HepG2 (cell line): ENCODE measurements around the gene ZFHX3. TPM values are rescaled to one million over a fixed set of nuclear protein-coding genes. Genes with fewer than 3 reads are reported as not detected.

Source experiments
- ATAC-seq: fragments of 200-7000 bp; cut with Tn5 transposase; 3 replicates; pipeline ENCODE4 v1.9.1; 2020; ENCODE audit warnings: mild to moderate bottlenecking, moderate library complexity
- BruUV-seq: library from RNA; stranded (reverse); fragments of 400-500 nt; replicated peaks from 2 replicates; lab custom pipeline; 2021; lab: Mats Ljungman, UMichigan
- CTCF ChIA-PET: fragments of 300-600 bp; formaldehyde crosslinking; extraction: SDS; loops from one replicate; lab custom pipeline; 2021; ENCODE audit warnings: low total read pairs, inconsistent platforms, low intra/inter-chr PET ratio; lab: Yijun Ruan, JAX
- POLR2A ChIA-PET: fragments of 350-600 bp; sonication (Branson Sonifier 250); formaldehyde crosslinking; loops from one replicate; lab custom pipeline; 2020; ENCODE audit warnings: antibody characterized with exemption, inconsistent platforms; lab: Yijun Ruan, JAX
- DNase-seq: peaks from one replicate; pipeline ENCODE4 v3.0.0-alpha.2; 2015; ENCODE audit warnings: low spot score
- FAIRE-seq: peaks from 3 replicates; lab custom pipeline; 2011; peaks lifted over from hg19 to GRCh38; lab: Jason Lieb, UNC
- H2AFZ ChIP-seq: one replicate; pipeline ENCODE4 v1.6.1; 2011; ENCODE audit warnings: low read length, inconsistent platforms
- H3K27ac ChIP-seq: fragments of 300-600 bp; 3 replicates; pipeline ENCODE4 v1.8.0; 2011; ENCODE audit warnings: mixed run types, mild to moderate bottlenecking, mixed read lengths, low read length, inconsistent platforms; ENCODE audit not compliant: insufficient read depth; ENCODE audit errors: extremely low read length
- H3K27me3 ChIP-seq, 2 experiments: fragments of 200-600 bp in 1 of 2; 2 replicates in 1 of 2; 3 replicates in 1 of 2; pipeline versions ENCODE4 v1.6.0 to v1.8.0; 2011; ENCODE audit warnings: low read length in 2 of 2, mild to moderate bottlenecking in 2 of 2, moderate library complexity in 2 of 2, inconsistent platforms in 1 of 2; ENCODE audit not compliant: insufficient read depth in 2 of 2, control insufficient read depth in 1 of 2
- H3K36me3 ChIP-seq, 2 experiments: fragments of 200-600 bp in 1 of 2; replicated peaks in 1 of 2; 2 replicates in 1 of 2; 3 replicates in 1 of 2; pipeline versions ENCODE4 v1.5.1 to v1.8.0; 2011; ENCODE audit warnings: low read length in 2 of 2, inconsistent platforms in 1 of 2; ENCODE audit not compliant: insufficient read depth in 2 of 2, control insufficient read depth in 1 of 2
- H3K4me1 ChIP-seq: 2 replicates; pipeline ENCODE4 v1.5.1; 2012; ENCODE audit warnings: low read length, inconsistent platforms; ENCODE audit not compliant: insufficient read depth
- H3K4me2 ChIP-seq: 2 replicates; pipeline ENCODE4 v1.6.0; 2011; ENCODE audit warnings: low read depth, low read length, inconsistent platforms
- H3K4me3 ChIP-seq, 3 experiments: fragments of 200-600 bp in 1 of 3; sonication (generic), shearing (Covaris generic) in 1 of 3; replicated peaks in 1 of 3; 2 replicates each; pipeline ENCODE4 v1.5.1; 2011 to 2016; ENCODE audit warnings: low read length in 3 of 3, inconsistent platforms in 2 of 3, low read depth in 2 of 3, mild to moderate bottlenecking in 2 of 3, control low read depth in 1 of 3, mixed read lengths in 1 of 3; ENCODE audit not compliant: insufficient read depth in 1 of 3
- H3K79me2 ChIP-seq: one replicate; pipeline ENCODE4 v1.6.1; 2011; ENCODE audit warnings: low read length, inconsistent platforms; ENCODE audit not compliant: insufficient read depth
- H3K9ac ChIP-seq: 2 replicates; pipeline ENCODE4 v1.6.0; 2011; ENCODE audit warnings: mild to moderate bottlenecking, low read depth, low read length, inconsistent platforms; ENCODE audit not compliant: insufficient read depth
- H3K9me3 ChIP-seq: 2 replicates; pipeline ENCODE4 v1.5.1; 2012; ENCODE audit warnings: mild to moderate bottlenecking, low read length
- H4K20me1 ChIP-seq: 2 replicates; pipeline ENCODE4 v1.6.0; 2011; ENCODE audit warnings: inconsistent platforms, mild to moderate bottlenecking, low read length, moderate library complexity; ENCODE audit not compliant: insufficient read depth
- CAMTA2 ChIP-seq: sonication (generic); formaldehyde crosslinking; IDR thresholded peaks from 2 replicates; pipeline ENCODE4 v1.4.0; 2020; ENCODE audit warnings: mild to moderate bottlenecking, missing genetic modification reagents, borderline replicate concordance
- MXI1 ChIP-seq: IDR thresholded peaks from 3 replicates; pipeline ENCODE4 v1.6.1; 2012; ENCODE audit warnings: low read depth, low read length, inconsistent platforms, borderline replicate concordance
- ONECUT2 ChIP-seq: sonication (generic); formaldehyde crosslinking; IDR thresholded peaks from 2 replicates; pipeline ENCODE4 v1.4.0; 2020; ENCODE audit warnings: missing genetic modification reagents
- PCBP2 ChIP-seq: fragments of 200-400 bp; formaldehyde crosslinking; optimal IDR thresholded peaks from 2 replicates; pipeline ENCODE3; 2018; ENCODE audit warnings: low read length, low read depth; ENCODE audit not compliant: poor library complexity, severe bottlenecking
- TGIF2 ChIP-seq: IDR thresholded peaks from 2 replicates; pipeline ENCODE4 v1.6.1; 2016; ENCODE audit warnings: control low read depth, missing compliant biosample characterization
- ZBTB21 ChIP-seq: sonication (generic); formaldehyde crosslinking; IDR thresholded peaks from 2 replicates; pipeline ENCODE4 v1.4.0; 2020; ENCODE audit warnings: missing genetic modification reagents
- ZNF235 ChIP-seq: sonication (generic); formaldehyde crosslinking; IDR thresholded peaks from 2 replicates; pipeline ENCODE4 v1.8.1; 2023; ENCODE audit warnings: mild to moderate bottlenecking, missing genetic modification reagents, borderline replicate concordance
- ZNF619 ChIP-seq: sonication (generic); formaldehyde crosslinking; IDR thresholded peaks from 2 replicates; pipeline ENCODE4 v1.4.0; 2020; ENCODE audit warnings: mild to moderate bottlenecking, missing genetic modification reagents
- ZSCAN12 ChIP-seq: sonication (generic); formaldehyde crosslinking; IDR thresholded peaks from 2 replicates; pipeline ENCODE4 v1.9.0; 2021; ENCODE audit warnings: mild to moderate bottlenecking, missing genetic modification reagents
- WGBS: methylation state at CpG from one replicate; pipeline ENCODE4 v1.1.6; 2017; ENCODE audit warnings: low lambda C conversion rate; 5-methylcytosine and 5-hydroxymethylcytosine counted together
- in situ Hi-C: cut with HindIII; loops from 2 replicates; pipeline ENCODE4 v1.10.0; 2017; ENCODE audit warnings: low pct_unique_long_range_greater_than_20kb; ENCODE audit not compliant: extremely low pct_ligation_motif_present
- intact Hi-C: fragments of 100-400 bp; cut with micrococcal nuclease; formaldehyde crosslinking; loops from one replicate; pipeline ENCODE4 v1.10.0; 2022; ENCODE audit not compliant: unreplicated experiment
- polyA plus RNA-seq, 8 experiments: library from polyadenylated mRNA; depleted of rRNA in 3 of 8; stranded (reverse) in 7 of 8; unstranded in 1 of 8; fragments of >200 nt; fragmentation: Illumina TruSeq in 4 of 8; extraction: Trizol in 4 of 8; gene quantifications; 2 replicates each; pipeline versions ENCODE4 v1.2.1 to v1.2.3, GENCODE V29; 2011 to 2016; ENCODE audit warnings: low read depth in 4 of 8, missing spikeins in 1 of 8, mixed read lengths in 1 of 8; ENCODE audit not compliant: insufficient read depth in 1 of 8
- total RNA-seq, 5 experiments: library from RNA; depleted of rRNA; stranded (reverse); fragments of >200 nt; fragmentation: Illumina TruSeq; extraction: Trizol; gene quantifications; 2 replicates each; pipeline ENCODE4 v1.2.3, GENCODE V29; 2016; ENCODE audit warnings: low read depth in 1 of 5
- TF ChIP-seq, protein P1 (sequence below): sonication (generic); formaldehyde crosslinking; IDR thresholded peaks from 2 replicates; pipeline ENCODE4; 2020; ENCODE audit warnings: missing genetic modification reagents, mild to moderate bottlenecking, borderline replicate concordance
- TF ChIP-seq, protein P2 (sequence below): sonication (generic); formaldehyde crosslinking; IDR thresholded peaks from 2 replicates; pipeline ENCODE4 v1.8.0; 2022; ENCODE audit warnings: mild to moderate bottlenecking, missing genetic modification reagents; ENCODE audit not compliant: insufficient replicate concordance
- TF ChIP-seq, protein P3 (sequence below): sonication (generic); formaldehyde crosslinking; IDR thresholded peaks from 2 replicates; pipeline ENCODE4 v1.5.0; 2020; ENCODE audit warnings: mild to moderate bottlenecking, missing genetic modification reagents
- TF ChIP-seq, protein P4 (sequence below): sonication (generic); formaldehyde crosslinking; IDR thresholded peaks from 2 replicates; pipeline ENCODE4 v1.4.0; 2020; ENCODE audit warnings: missing genetic modification reagents
- TF ChIP-seq, protein P5 (sequence below): sonication (generic); formaldehyde crosslinking; IDR thresholded peaks from 2 replicates; pipeline ENCODE4 v1.4.0; 2020; ENCODE audit warnings: mild to moderate bottlenecking, missing genetic modification reagents

Gene ZFHX3
- total and polyA plus RNA-seq, 2 of the 13 experiments (the other 11 are each of a cell fraction or from before 2014, with no cell fraction given): 5.0 to 6.0 TPM

DNA sequence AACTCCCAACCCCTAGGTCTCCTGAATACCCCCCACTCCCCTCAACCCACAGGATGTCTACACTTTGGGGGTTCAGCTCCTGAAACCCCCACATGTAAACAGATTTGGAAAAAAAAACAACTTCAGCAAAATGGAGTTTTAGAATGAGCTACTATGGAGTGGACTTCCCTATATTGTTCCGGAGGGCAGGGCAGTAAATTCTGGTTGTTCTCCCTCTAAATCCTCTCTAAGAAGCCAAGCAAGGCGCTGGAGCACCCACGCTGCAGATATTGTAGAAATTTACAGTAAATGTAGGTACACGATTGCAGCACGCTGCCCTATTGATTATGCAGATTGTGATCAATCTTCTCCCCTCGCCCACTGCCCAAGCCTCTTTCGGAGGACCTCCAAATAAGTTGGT is 8.5 kb upstream of the ZFHX3 start:
- Histone ChIP-seq H3K36me3 (no peaks in the 10 kb centered on the region), H3K27me3 (no peaks in the 10 kb centered on the region), H3K4me2 (peak overlapping the region; percentile 98), H3K4me1 (peaks cover 68% of the 10 kb centered on the region), H3K9ac (peak overlapping the region; percentile 86), H3K79me2 (peaks cover 59% of the 10 kb centered on the region), H3K27ac (peak overlapping the region; percentile 82), H4K20me1 (no peaks in the 10 kb centered on the region), H3K9me3 (no peaks in the 10 kb centered on the region), H3K4me3 (peak overlapping the region; percentile 75 to 91 (median 77)), H2AFZ (no peak overlapping the region)
- intact Hi-C loops (loop anchor here (1.0 to 5.0 kb wide), 4 partner anchors 9 to 141 kb away; no protein-coding TSS in a partner anchor), in situ Hi-C loops (loop anchor here (5.0 kb wide), 1 partner anchor 179 kb away; no protein-coding TSS in a partner anchor)
- FAIRE-seq: no peak
- WGBS: 7% methylated on average over 7 of the region's 7 CpGs
- DNase-seq: no peak
- ATAC-seq: no peak
- ChIA-PET POLR2A (interaction anchor here (1.0 to 5.1 kb wide), 11 partner anchors 9 to 224 kb away, joined by 3 to 36 read pairs (median 6); partner anchors contain the start of gene ZFHX3), CTCF (no interaction called here)
- BruUV-seq: no TSS peak
- no peak for TF ChIP-seq TGIF2
- TF ChIP-seq, protein P1, sequence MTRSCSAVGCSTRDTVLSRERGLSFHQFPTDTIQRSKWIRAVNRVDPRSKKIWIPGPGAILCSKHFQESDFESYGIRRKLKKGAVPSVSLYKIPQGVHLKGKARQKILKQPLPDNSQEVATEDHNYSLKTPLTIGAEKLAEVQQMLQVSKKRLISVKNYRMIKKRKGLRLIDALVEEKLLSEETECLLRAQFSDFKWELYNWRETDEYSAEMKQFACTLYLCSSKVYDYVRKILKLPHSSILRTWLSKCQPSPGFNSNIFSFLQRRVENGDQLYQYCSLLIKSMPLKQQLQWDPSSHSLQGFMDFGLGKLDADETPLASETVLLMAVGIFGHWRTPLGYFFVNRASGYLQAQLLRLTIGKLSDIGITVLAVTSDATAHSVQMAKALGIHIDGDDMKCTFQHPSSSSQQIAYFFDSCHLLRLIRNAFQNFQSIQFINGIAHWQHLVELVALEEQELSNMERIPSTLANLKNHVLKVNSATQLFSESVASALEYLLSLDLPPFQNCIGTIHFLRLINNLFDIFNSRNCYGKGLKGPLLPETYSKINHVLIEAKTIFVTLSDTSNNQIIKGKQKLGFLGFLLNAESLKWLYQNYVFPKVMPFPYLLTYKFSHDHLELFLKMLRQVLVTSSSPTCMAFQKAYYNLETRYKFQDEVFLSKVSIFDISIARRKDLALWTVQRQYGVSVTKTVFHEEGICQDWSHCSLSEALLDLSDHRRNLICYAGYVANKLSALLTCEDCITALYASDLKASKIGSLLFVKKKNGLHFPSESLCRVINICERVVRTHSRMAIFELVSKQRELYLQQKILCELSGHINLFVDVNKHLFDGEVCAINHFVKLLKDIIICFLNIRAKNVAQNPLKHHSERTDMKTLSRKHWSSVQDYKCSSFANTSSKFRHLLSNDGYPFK (CRISPR knock-in tag): no peak
- TF ChIP-seq PCBP2: no peak
- TF ChIP-seq, protein P2, sequence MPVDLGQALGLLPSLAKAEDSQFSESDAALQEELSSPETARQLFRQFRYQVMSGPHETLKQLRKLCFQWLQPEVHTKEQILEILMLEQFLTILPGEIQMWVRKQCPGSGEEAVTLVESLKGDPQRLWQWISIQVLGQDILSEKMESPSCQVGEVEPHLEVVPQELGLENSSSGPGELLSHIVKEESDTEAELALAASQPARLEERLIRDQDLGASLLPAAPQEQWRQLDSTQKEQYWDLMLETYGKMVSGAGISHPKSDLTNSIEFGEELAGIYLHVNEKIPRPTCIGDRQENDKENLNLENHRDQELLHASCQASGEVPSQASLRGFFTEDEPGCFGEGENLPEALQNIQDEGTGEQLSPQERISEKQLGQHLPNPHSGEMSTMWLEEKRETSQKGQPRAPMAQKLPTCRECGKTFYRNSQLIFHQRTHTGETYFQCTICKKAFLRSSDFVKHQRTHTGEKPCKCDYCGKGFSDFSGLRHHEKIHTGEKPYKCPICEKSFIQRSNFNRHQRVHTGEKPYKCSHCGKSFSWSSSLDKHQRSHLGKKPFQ (CRISPR knock-in tag): peak; percentile 14
- TF ChIP-seq MXI1: no peak
- TF ChIP-seq, protein P3, sequence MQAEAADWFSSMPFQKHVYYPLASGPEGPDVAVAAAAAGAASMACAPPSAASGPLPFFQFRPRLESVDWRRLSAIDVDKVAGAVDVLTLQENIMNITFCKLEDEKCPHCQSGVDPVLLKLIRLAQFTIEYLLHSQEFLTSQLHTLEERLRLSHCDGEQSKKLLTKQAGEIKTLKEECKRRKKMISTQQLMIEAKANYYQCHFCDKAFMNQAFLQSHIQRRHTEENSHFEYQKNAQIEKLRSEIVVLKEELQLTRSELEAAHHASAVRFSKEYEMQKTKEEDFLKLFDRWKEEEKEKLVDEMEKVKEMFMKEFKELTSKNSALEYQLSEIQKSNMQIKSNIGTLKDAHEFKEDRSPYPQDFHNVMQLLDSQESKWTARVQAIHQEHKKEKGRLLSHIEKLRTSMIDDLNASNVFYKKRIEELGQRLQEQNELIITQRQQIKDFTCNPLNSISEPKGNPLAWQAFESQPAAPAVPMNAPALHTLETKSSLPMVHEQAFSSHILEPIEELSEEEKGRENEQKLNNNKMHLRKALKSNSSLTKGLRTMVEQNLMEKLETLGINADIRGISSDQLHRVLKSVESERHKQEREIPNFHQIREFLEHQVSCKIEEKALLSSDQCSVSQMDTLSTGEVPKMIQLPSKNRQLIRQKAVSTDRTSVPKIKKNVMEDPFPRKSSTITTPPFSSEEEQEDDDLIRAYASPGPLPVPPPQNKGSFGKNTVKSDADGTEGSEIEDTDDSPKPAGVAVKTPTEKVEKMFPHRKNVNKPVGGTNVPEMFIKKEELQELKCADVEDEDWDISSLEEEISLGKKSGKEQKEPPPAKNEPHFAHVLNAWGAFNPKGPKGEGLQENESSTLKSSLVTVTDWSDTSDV: no peak
- TF ChIP-seq ZSCAN12 (CRISPR knock-in tag): 0 out of 2 replicates have a peak, but pooled peaks have one; percentile 36
- TF ChIP-seq, protein P4, sequence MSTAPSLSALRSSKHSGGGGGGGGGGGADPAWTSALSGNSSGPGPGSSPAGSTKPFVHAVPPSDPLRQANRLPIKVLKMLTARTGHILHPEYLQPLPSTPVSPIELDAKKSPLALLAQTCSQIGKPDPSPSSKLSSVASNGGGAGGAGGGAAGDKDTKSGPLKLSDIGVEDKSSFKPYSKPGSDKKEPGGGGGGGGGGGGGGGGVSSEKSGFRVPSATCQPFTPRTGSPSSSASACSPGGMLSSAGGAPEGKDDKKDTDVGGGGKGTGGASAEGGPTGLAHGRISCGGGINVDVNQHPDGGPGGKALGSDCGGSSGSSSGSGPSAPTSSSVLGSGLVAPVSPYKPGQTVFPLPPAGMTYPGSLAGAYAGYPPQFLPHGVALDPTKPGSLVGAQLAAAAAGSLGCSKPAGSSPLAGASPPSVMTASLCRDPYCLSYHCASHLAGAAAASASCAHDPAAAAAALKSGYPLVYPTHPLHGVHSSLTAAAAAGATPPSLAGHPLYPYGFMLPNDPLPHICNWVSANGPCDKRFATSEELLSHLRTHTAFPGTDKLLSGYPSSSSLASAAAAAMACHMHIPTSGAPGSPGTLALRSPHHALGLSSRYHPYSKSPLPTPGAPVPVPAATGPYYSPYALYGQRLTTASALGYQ: no peak
- no peak for TF ChIP-seq CAMTA2 (CRISPR knock-in tag)
- TF ChIP-seq, protein P5, sequence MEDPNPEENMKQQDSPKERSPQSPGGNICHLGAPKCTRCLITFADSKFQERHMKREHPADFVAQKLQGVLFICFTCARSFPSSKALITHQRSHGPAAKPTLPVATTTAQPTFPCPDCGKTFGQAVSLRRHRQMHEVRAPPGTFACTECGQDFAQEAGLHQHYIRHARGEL (CRISPR knock-in tag): no peak
- no peak for TF ChIP-seq ZNF235
- peak; percentile 45; the same call in 1 of the 2 replicates for TF ChIP-seq ONECUT2
- TF ChIP-seq ZBTB21 (CRISPR knock-in tag): no peak
- no peak for TF ChIP-seq ZNF619
